ENCODE results near the gene COMMD2. TPM values are rescaled to one million over a fixed set of nuclear protein-coding genes. Genes with fewer than 3 reads are reported as not detected.

Gene COMMD2
- total RNA-seq: 10 to 100 TPM; 31.0 to 31.8 TPM

DNA sequence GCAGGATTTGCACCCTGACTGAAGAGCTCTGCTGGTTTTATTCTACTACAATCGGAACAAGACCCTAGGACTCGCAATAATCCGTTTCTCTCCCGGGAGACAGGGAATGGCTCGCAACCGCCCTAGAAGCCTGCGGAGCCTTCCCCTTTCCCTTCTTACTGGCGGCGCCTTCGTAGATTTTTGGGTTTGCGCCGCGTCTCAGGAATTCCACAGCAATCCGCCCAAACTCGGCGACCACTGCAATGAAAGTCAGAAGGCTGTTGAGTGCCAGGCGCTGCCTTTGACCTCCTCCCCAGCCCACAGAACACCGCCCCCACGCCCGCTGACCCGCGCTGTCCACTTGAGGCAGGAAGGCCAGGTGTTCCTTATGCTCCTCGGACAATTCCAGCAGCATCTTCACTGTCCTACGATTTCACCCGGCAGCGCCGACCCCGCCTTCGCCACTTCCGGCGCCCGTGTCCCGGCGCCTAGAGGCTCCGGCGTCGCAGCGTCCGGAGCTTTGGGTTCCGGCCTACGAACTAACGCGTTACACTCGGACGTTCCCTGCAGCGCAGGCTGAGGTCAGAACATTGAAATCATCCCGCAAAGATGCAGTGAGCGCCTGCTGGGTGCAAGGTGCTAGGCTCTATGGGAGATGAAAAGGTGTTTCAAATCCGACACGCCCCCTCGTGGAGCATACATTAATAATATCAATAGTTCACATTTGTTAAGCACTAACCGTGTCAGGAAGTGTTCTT is at the start of gene COMMD2:
Gene COMMD2, minus strand, starts transcription at position 439 of the 737 bp plus-strand sequence. Its CDS starts 45 bp downstream, at position 394.
- CTCF ChIA-PET: interaction anchor here (0.6 to 4.6 kb wide), 17 partner anchors 11 to 243 kb away, joined by 3 to 27 read pairs (median 3); partner anchors contain the start of gene WWTR1
- H3K4me1 Mint-ChIP-seq (ENCODE audit: low read depth): peaks cover 21% of the 10 kb centered on the region

GRCh38 chr3:149801639-149802038 is 49.4 kb upstream of the COMMD2 start:
- Mint-ChIP-seq H3K27ac (no peak overlapping the region), H3K27me3 (peaks cover 13% of the 10 kb centered on the region), H3K36me3 (ENCODE audit: low read depth) (no peaks in the 10 kb centered on the region), H3K4me3 (no peak overlapping the region), H3K4me1 (ENCODE audit: low read depth) (no peaks in the 10 kb centered on the region), H3K9me3 (no peaks in the 10 kb centered on the region)
- POLR2A ChIA-PET: no interaction called here
- ATAC-seq: no peak
- TF ChIP-seq, protein P1, sequence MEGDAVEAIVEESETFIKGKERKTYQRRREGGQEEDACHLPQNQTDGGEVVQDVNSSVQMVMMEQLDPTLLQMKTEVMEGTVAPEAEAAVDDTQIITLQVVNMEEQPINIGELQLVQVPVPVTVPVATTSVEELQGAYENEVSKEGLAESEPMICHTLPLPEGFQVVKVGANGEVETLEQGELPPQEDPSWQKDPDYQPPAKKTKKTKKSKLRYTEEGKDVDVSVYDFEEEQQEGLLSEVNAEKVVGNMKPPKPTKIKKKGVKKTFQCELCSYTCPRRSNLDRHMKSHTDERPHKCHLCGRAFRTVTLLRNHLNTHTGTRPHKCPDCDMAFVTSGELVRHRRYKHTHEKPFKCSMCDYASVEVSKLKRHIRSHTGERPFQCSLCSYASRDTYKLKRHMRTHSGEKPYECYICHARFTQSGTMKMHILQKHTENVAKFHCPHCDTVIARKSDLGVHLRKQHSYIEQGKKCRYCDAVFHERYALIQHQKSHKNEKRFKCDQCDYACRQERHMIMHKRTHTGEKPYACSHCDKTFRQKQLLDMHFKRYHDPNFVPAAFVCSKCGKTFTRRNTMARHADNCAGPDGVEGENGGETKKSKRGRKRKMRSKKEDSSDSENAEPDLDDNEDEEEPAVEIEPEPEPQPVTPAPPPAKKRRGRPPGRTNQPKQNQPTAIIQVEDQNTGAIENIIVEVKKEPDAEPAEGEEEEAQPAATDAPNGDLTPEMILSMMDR (IDR thresholded peaks at IDR 0.05): no peak
- intact Hi-C loops (cut with micrococcal nuclease): no loop called here
- CTCF ChIA-PET: interaction anchor here (1.2 to 1.8 kb wide), 2 partner anchors 30 to 233 kb away, joined by 3 to 8 read pairs; no protein-coding TSS in a partner anchor
- no peak for DNase-seq

More for the DNA sequence above, at the start of gene COMMD2:
- Mint-ChIP-seq H3K27ac (peak within 1 kb of the TSS; percentile 93), H3K9me3 (no peaks in the 10 kb centered on the region), H3K4me3 (peak within 1 kb of the TSS; percentile 86), H3K27me3 (no peaks in the 10 kb centered on the region), H3K36me3 (ENCODE audit: low read depth) (peaks cover 12% of the 10 kb centered on the region)
- TF ChIP-seq, protein P1 (IDR thresholded peaks at IDR 0.05): peak; percentile 50
- intact Hi-C loops (cut with micrococcal nuclease): loop anchor here (5.0 kb wide), 1 partner anchor 60 kb away; the partner anchor contains the start of gene RNF13
- peak; percentile 89 for DNase-seq
- POLR2A ChIA-PET: interaction anchor here (0.6 to 1.4 kb wide), 7 partner anchors 11 to 622 kb away, joined by 3 to 5 read pairs (median 3); partner anchors contain the start of gene RNF13
- peak; percentile 100 for ATAC-seq

GRCh38 chr3:149801195-149801594 is 48.9 kb upstream of the COMMD2 start:
- DNase-seq (no peak), ATAC-seq (no peak)
- Mint-ChIP-seq H3K27me3 (peaks cover 9% of the 10 kb centered on the region), H3K4me3 (no peak overlapping the region), H3K27ac (no peak overlapping the region), H3K9me3 (no peaks in the 10 kb centered on the region), H3K36me3 (ENCODE audit: low read depth) (no peaks in the 10 kb centered on the region), H3K4me1 (ENCODE audit: low read depth) (no peaks in the 10 kb centered on the region)
- TF ChIP-seq, protein P1 (IDR thresholded peaks at IDR 0.05): no peak
- ChIA-PET CTCF (interaction anchor here (0.8 to 1.8 kb wide), 3 partner anchors 8 to 233 kb away, joined by 3 to 8 read pairs (median 3); no protein-coding TSS in a partner anchor), POLR2A (no interaction called here)
- intact Hi-C loops (cut with micrococcal nuclease): no loop called here

- POLR2A ChIA-PET: no interaction called here
- ATAC-seq (no peak), DNase-seq (no peak)
- H3K27me3 Mint-ChIP-seq: peaks cover 8% of the 10 kb centered on the region
- CTCF ChIA-PET: interaction anchor here (0.8 to 2.1 kb wide), 4 partner anchors 8 to 232 kb away, joined by 3 to 12 read pairs (median 6); no protein-coding TSS in a partner anchor
- H3K4me3 Mint-ChIP-seq: no peak overlapping the region
- intact Hi-C loops (cut with micrococcal nuclease): no loop called here
- no peaks in the 10 kb centered on the region for H3K9me3 Mint-ChIP-seq
- H3K4me1 Mint-ChIP-seq (ENCODE audit: low read depth): no peaks in the 10 kb centered on the region
- no peak overlapping the region for H3K27ac Mint-ChIP-seq
- TF ChIP-seq, protein P1 (IDR thresholded peaks at IDR 0.05): no peak
- no peaks in the 10 kb centered on the region for H3K36me3 Mint-ChIP-seq (ENCODE audit: low read depth)
Observed at GRCh38 chr3:149800693-149801092, 48.4 kb upstream of the COMMD2 start.

GRCh38 chr3:149796026-149796425 is 43.7 kb upstream of the COMMD2 start:
- intact Hi-C loops (cut with micrococcal nuclease): no loop called here
- TF ChIP-seq, protein P1 (IDR thresholded peaks at IDR 0.05): no peak
- POLR2A ChIA-PET: no interaction called here
- Mint-ChIP-seq H3K9me3 (no peaks in the 10 kb centered on the region), H3K27ac (no peak overlapping the region), H3K4me1 (ENCODE audit: low read depth) (no peaks in the 10 kb centered on the region), H3K27me3 (peaks cover 12% of the 10 kb centered on the region), H3K4me3 (no peak overlapping the region), H3K36me3 (ENCODE audit: low read depth) (no peaks in the 10 kb centered on the region)
- DNase-seq (no peak), ATAC-seq (no peak)
- CTCF ChIA-PET: no interaction called here
